Stimulated activated CD8-positive, alpha-beta memory T cell treated with anti-CD3 and anti-CD28 coated beads, Interleukin-4, amount 100 ng/mL, for 24 hours (primary cell): ENCODE data around the gene SYVN1.
"Not testable (repeated sequence)": the region's sequence is repeated elsewhere in the genome, so short reads cannot be mapped to it uniquely, and the experiment has no call there.

Source experiments
- DNase-seq: peaks from one replicate; pipeline ENCODE4 v3.0.0-alpha.2; 2020; ENCODE audit warnings: low read depth

SYVN1 gene

GRCh38 chr11:65151331-65151899, 17.1 kb upstream of the SYVN1 start:
- DNase-seq = no peak

GRCh38 chr11:65150509-65151299, 16.4 kb upstream of the SYVN1 start:
- no peak for DNase-seq

- not testable (repeated sequence) for DNase-seq
Observed at GRCh38 chr11:65150131-65150508, 15.8 kb upstream of the SYVN1 start.

GRCh38 chr11:65148657-65149056, 14.3 kb upstream of the SYVN1 start:
- no peak for DNase-seq

GRCh38 chr11:65147352-65148075, 13.2 kb upstream of the SYVN1 start:
- no peak for DNase-seq

- no peak for DNase-seq
Observed at GRCh38 chr11:65141896-65142494, 7.7 kb upstream of the SYVN1 start.

- DNase-seq = no peak
Observed at GRCh38 chr11:65136515-65137096, 2.3 kb upstream of the SYVN1 start.

- no peak for DNase-seq
Observed at GRCh38 chr11:65135633-65136145, 1.4 kb upstream of the SYVN1 start.

- peak; percentile 63 for DNase-seq
Observed at GRCh38 chr11:65134952-65135632, 773 bp upstream of the SYVN1 start.

GRCh38 chr11:65133724-65134123, 595 bp downstream of the SYVN1 start:
- DNase-seq = no peak

- no peak for DNase-seq
Observed at GRCh38 chr11:65132988-65133700, 1.2 kb downstream of the SYVN1 start.

- no peak for DNase-seq
Observed at GRCh38 chr11:65132238-65132987, 1.9 kb downstream of the SYVN1 start.

- DNase-seq = no peak
Observed at GRCh38 chr11:65131895-65132237, 2.5 kb downstream of the SYVN1 start.

- DNase-seq = no peak
Observed at GRCh38 chr11:65131417-65131776, 2.9 kb downstream of the SYVN1 start.

GRCh38 chr11:65130631-65131416, 3.5 kb downstream of the SYVN1 start:
- no peak for DNase-seq

GRCh38 chr11:65129649-65130441, 4.5 kb downstream of the SYVN1 start:
- no peak for DNase-seq

GRCh38 chr11:65128182-65129145, 5.9 kb downstream of the SYVN1 start:
- DNase-seq = no peak
